ENCODE data around the gene C1R. TPM values are rescaled to one million over a fixed set of nuclear protein-coding genes. Genes with fewer than 3 reads are reported as not detected.
A peak's percentile ranks its signal among the peaks of the same experiment; 100 is the strongest.

C1R gene
- polyA plus RNA-seq (ENCODE audit: insufficient read length in 3 of 3): 10 to 100 TPM; 36.0 to 50.6 (median 45.8) TPM

DNA sequence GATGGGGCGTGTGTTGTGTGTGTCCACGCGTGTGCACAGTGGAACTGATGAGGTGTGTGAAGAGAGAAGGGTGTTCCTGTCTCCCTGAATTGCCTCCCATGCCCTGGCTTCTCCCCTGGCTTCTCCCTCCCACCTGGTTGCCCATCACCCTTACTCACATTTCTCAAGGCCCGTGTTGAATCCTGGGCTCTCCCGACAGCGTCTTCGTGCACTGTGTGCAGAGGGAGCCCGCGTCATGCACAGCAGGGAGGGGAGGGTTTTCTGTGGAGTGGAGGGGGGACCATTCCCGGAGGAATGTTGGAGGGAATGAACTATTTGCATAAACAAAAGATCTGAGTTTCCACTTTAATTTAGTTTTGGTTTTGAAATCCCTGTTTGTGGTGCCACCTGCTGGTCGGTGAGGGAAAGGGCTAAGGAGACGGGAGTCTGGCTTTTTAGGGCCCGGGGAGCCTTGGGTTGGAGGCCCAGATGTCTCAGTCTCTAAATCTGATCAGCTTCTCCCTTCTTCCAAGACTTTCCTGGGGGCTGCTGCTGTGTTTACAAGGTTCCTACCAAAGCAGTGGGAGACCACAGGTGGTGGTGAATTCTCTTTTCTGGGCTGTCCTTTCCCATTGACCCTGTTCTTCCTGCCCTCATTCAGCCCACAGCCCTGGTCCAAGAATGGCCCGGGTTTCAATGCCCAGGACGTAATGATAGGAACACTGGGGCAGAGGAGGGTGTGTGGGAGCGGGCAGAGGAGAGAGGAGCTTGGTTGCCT lies at the start of gene C1R:
C1R (minus strand) TSS at position 217 of the 757 bp plus-strand sequence; CDS start at position 160, 57 bp downstream.
- DNase-seq (ENCODE audit: low read depth in 3 of 3, low spot score in 2 of 3): peak in 1 of 3 donors; percentile 68

GRCh38 chr12:7141351-7142005 lies 49.2 kb upstream of the C1R start:
- DNase-seq (ENCODE audit: low read depth in 3 of 3, low spot score in 2 of 3): no peak

DNA sequence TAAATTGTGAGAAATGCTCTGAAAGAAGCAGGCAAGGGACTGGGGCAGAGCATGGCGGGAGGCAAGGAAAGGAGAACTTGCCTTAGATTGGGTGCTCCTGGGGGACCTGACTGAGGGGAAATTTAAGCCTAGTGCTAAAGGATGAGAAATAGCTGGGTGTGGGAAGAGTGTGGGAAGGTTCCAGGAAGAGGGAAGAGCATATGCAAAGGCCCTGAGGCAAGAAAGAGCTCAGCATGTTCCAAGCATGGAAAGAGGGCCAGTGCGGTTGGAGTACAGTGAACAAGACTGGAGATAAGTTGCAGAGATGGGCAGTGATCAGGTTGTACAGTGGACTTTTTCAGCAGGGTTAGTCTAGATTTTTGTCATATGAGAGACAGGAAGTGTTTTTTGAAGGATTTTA lies 47.0 kb upstream of the C1R start:
- DNase-seq (ENCODE audit: low read depth in 3 of 3, low spot score in 2 of 3): no peak

GRCh38 chr12:7137908-7138307 lies 45.7 kb upstream of the C1R start:
- no peak for DNase-seq (ENCODE audit: low read depth in 3 of 3, low spot score in 2 of 3)

- no peak for DNase-seq (ENCODE audit: low read depth in 3 of 3, low spot score in 2 of 3)
These were observed 44.4 kb upstream of the C1R start for GRCh38 chr12:7136676-7137075.

DNA sequence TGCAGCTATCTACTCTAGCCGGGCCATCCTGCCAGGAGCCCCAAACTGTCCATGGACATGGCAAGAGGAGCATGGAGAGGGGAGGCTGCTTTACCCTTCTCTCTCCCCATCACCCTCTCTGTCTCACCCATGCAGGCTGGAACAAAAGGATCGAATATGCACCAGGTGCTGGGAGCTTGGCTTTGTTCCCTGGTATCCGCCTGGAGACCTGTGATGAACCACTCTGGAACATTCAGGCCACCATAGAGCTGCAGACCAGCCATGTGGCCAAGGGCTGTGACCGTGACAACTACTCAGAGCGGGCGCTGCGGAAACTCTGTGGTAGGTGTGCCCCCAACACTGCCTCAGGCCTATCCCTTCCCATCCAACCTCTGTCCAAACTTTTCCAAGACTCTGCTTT lies 43.8 kb upstream of the C1R start:
- no peak for DNase-seq (ENCODE audit: low read depth in 3 of 3, low spot score in 2 of 3)

DNA sequence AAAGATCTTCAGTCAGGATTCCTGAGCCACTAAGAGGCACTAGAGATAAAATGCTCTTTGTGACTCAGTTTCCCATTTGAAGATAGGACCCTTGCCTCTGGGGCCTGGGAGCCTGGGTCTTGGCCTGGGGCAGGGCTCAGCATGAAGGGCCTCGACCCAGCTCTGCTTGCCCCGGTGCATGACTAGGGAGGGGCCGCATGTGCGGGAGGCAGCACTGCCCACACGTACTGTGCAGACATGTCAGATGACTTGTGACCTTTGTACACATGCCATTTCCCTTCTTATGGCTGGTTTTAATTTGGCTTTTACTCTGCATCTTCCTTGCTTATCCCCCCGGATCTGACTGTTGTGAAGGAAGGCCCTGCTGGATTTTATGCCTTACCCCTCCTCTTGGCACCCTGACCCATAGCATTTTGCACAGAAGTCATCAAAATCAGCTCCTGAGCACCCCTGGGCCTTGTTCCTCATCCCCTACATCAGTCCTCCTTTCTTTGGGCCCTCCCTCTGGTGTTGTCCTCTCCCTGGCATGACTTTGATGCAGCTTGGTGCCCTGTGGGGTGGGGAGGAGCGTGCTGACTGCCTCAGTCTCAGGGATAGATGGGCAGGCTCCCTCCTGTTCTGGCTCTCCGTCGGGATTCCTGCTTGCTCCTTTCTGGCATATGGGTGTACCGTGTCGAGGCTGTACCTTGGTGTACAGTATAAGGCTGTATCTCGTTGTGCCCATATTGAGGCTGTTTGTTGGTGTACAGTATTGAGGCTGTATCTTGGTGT lies 42.3 kb upstream of the C1R start:
- DNase-seq (ENCODE audit: low read depth in 3 of 3, low spot score in 2 of 3): no peak

DNA sequence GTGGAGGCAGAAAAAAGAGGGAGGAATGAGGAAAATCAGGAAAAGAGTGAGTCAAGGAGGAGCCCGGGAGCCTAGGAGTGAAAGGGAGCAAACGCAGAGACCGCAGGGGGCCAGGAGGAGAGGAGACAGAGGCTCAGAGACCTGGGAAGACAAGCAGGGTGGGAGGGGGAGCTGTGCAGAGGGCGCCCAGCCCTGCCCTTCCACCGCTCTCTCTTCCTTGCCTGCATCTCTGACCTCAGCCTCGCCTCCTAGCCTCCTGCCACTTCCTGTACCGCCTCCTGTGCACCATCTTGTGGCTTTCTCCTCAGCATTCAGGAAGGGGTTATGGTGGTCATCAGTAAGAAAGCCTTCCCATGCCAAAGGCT lies 39.2 kb upstream of the C1R start:
- no peak for DNase-seq (ENCODE audit: low read depth in 3 of 3, low spot score in 2 of 3)

- no peak for DNase-seq (ENCODE audit: low read depth in 3 of 3, low spot score in 2 of 3)
These were observed 38.7 kb upstream of the C1R start for GRCh38 chr12:7130701-7131501.

- peak in 2 of 3 donors; percentile 72 to 76 for DNase-seq (ENCODE audit: low read depth in 3 of 3, low spot score in 2 of 3)
These were observed 37.8 kb upstream of the C1R start, which contains the start of gene CLSTN3 for GRCh38 chr12:7129872-7130691. CLSTN3 (plus strand) TSS chr12:7130371; CDS start chr12:7130649, 278 bp downstream.

DNA sequence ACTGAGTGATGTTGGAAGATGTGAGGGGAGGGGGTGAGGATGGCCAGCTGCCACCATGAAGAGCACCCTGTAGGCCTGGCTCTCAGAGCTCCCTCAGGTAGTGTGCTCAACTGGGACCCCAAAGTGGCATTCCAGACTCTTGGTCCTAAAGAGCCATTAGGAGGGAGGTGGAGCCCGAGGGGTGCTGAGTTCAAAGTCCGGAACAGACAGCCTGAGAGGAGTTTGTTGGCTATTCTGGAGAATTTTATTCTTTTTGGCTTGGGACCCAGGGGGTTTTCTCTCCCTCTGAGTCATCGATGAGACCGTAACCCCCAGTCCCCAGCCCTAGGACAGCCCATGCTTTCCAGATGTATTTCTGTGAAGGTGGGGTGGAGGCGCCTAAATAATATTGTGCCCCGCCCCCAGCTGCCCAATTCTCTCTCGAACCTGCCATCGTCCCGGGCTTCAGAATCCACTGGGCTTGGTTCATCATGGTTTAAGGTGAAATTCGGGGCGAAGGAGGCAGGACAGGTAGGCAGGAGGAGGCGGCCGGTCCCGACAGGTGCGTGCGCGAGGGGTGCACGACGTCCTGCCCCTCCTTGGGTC lies 37.1 kb upstream of the C1R start:
- no peak for DNase-seq (ENCODE audit: low read depth in 3 of 3, low spot score in 2 of 3)

GRCh38 chr12:7128681-7129286 lies 36.5 kb upstream of the C1R start, which contains the start of gene RBP5:
RBP5 (minus strand) TSS chr12:7128889; CDS start chr12:7128775, 114 bp downstream.
- no peak for DNase-seq (ENCODE audit: low read depth in 3 of 3, low spot score in 2 of 3)

DNA sequence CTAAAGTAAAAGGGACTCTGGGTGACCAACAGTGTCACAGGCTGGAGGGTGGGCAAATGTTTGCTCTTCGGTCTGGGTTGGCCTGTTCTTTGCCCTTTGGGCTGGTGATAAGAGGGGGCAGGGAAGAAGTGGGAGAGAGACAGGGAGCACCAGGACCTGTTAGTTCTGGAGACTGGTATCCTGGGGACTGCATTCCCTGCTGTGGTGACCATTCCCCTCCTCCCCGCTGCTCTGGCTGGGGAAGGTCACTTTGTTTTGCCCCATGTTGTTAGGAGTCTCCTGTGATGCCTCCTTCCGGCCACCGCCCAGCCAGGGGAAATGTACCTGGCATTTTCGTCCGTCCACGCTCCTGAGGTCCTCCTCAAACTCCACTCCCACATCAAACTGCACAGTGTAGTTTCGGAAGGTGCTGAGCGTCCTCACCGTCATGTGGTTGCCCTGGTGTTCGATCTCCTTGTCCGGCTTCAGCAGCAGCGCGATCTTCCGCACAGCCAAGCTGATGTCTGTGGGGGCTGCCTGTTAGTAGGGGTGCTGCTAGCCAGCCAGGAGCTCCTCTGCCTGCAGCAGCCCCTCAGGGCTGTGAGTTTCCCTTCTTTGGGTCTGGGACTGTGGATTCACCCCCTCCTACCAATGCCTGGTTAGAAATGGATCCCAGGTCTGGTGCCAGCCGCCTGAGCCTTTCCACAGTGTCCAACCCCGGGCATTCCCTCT lies 35.8 kb upstream of the C1R start:
- no peak for DNase-seq (ENCODE audit: low read depth in 3 of 3, low spot score in 2 of 3)

DNA sequence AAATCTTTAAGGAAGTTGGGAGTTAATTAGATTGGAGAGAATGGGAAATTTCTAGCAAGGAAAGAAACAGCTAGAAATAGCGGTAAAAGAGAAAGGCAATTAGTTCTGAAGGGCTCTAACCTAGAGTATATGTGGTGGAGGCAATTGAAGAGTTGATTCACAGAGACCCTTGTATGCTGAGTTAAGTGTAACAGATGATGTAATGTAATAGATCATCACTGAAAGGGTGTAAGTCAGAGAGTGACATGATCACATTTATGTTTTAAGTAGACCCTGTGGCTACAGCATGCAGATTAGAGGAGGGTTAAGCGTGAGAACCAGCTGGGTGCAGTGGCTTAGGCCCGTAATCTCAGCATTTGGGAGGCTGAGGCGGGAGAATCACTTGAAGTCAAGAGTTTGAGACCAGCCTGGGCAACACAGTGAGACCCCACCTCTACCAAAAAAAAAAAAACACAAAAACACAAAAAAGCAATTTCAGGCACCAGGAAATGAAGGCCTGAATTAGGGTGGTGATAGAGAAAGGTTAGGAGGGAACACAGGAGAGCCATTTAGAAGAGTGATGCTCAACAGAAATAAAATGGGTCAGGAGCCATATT lies 33.5 kb upstream of the C1R start:
- DNase-seq (ENCODE audit: low read depth in 3 of 3, low spot score in 2 of 3): no peak

DNA sequence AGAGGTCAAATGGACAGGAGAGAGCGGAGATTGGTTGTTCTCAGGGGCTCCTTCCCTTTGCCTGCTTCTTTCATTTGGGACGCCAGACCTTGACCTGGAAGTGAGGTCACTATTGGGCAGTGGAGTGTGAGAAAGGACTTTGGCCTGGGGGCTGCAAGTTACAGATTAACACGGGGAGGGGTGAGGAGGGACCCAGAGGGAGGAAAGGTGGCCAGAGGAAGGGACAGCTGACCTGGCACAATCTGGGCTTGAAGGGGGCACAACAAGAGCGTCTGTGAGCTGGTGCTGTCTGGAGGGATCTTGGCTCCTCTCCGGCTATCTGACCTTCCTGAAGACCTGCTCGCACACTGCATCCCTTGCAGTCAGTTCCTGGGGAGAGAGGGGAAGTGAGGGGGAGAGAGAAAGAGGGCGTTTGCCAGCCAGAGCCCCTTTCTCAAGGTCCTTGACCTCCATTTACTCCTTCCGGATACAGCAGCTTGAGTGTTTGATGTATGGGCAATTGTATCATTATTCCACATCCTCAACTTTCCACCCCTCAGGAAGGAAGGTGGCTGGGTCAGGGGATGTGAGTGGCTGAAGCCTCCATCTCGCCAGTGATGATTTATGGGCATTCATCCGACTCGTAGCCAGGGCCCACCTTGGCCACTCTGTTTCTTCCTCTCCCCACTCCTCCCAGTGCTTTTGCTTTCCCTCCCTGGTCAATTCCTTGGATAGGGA lies 31.7 kb upstream of the C1R start:
- DNase-seq (ENCODE audit: low read depth in 3 of 3, low spot score in 2 of 3): no peak

GRCh38 chr12:7122811-7123769 lies 30.8 kb upstream of the C1R start:
- no peak for DNase-seq (ENCODE audit: low read depth in 3 of 3, low spot score in 2 of 3)

Measured in right renal cortex interstitium (tissue), 3 donors.